ENCODE results near the gene ABCB11. TPM values are rescaled to one million over a fixed set of nuclear protein-coding genes. Genes with fewer than 3 reads are reported as not detected.

The ABCB11 gene
- total RNA-seq, 1 experiment from 2014 or later: 0.11 TPM

- ATAC-seq: no peak
- POLR2A ChIA-PET (ENCODE audit: unreplicated experiment): no interaction called here
Observed at GRCh38 chr2:169077674-169078240, 46.6 kb upstream of the ABCB11 start.

GRCh38 chr2:169073963-169074751 lies 43.0 kb upstream of the ABCB11 start:
- peak overlapping the region; percentile 87 for H3K27ac ChIP-seq (ENCODE audit: low read length)
- H3F3A ChIP-seq (ENCODE audit: low read length, unreplicated experiment): no peaks in the 10 kb centered on the region
- H3K4me3 ChIP-seq (ENCODE audit: low read length): no peak overlapping the region
- DNase-seq: peak; percentile 65
- ChIA-PET POLR2A (ENCODE audit: unreplicated experiment) (no interaction called here), CTCF (no interaction called here)
- peak; percentile 27; the same call in 1 of the 2 replicates for ATAC-seq
- no TSS peak for BruUV-seq (replicated peaks)
- no peak overlapping the region for H3K4me2 ChIP-seq (ENCODE audit: low read length)
- no peaks in the 10 kb centered on the region for H4K20me1 ChIP-seq (ENCODE audit: low read length)
- H3K36me3 ChIP-seq (ENCODE audit: low read depth, low read length): no peaks in the 10 kb centered on the region
- H3K9me2 ChIP-seq (replicated peaks; ENCODE audit: low read length): no peaks in the 10 kb centered on the region
- H3K9me3 ChIP-seq (ENCODE audit: low read length): 0 out of 2 replicates have a peak, but pooled peaks cover 5% of the 10 kb centered on the region
- H3K79me2 ChIP-seq (ENCODE audit: low read length): no peaks in the 10 kb centered on the region
- H3K4me1 ChIP-seq (ENCODE audit: insufficient read depth, low read length): peaks cover 31% of the 10 kb centered on the region
- 0 out of 2 replicates have a peak overlapping the region, but pooled peaks have one; percentile 8 for H2AFZ ChIP-seq (ENCODE audit: low read length)
- no peak for TF ChIP-seq EZH2 (IDR thresholded peaks at IDR 0.05; ENCODE audit: low read length, unreplicated experiment)
- no peak for TF ChIP-seq CTCF (conservative IDR thresholded peaks at IDR 0.05; ENCODE audit: low read depth, low read length)
- no peak for TF ChIP-seq EZH2phosphoT487 (IDR thresholded peaks at IDR 0.05; ENCODE audit: borderline replicate concordance, low read length)
- H3K27me3 ChIP-seq (ENCODE audit: low read length): no peaks in the 10 kb centered on the region
- H3K9ac ChIP-seq (ENCODE audit: low read length): peak overlapping the region; percentile 32; the same call in 1 of the 2 replicates
- intact Hi-C loops (cut with micrococcal nuclease): no loop called here

More at GRCh38 chr2:169077674-169078240, 46.6 kb upstream of the ABCB11 start:
- CTCF ChIA-PET: no interaction called here
- no peak overlapping the region for H3K4me2 ChIP-seq (ENCODE audit: low read length)
- H2AFZ ChIP-seq (ENCODE audit: low read length): 0 out of 2 replicates have a peak overlapping the region, but pooled peaks have one; percentile 40
- no peak overlapping the region for H3K4me3 ChIP-seq (ENCODE audit: low read length)
- no peaks in the 10 kb centered on the region for H3K27me3 ChIP-seq (ENCODE audit: low read length)
- 0 out of 2 replicates have a peak, but pooled peaks cover 5% of the 10 kb centered on the region for H3K9me3 ChIP-seq (ENCODE audit: low read length)
- TF ChIP-seq CTCF (conservative IDR thresholded peaks at IDR 0.05; ENCODE audit: low read depth, low read length) (no peak), EZH2 (IDR thresholded peaks at IDR 0.05; ENCODE audit: low read length, unreplicated experiment) (no peak), EZH2phosphoT487 (IDR thresholded peaks at IDR 0.05; ENCODE audit: borderline replicate concordance, low read length) (no peak)
- no peaks in the 10 kb centered on the region; the same call in 1 of the 2 replicates for H3K9me2 ChIP-seq (replicated peaks; ENCODE audit: low read length)
- H3K36me3 ChIP-seq (ENCODE audit: low read depth, low read length): no peaks in the 10 kb centered on the region
- H3K27ac ChIP-seq (ENCODE audit: low read length): no peak overlapping the region
- DNase-seq: no peak
- BruUV-seq (replicated peaks): no TSS peak
- H3K9ac ChIP-seq (ENCODE audit: low read length): no peak overlapping the region
- H3F3A ChIP-seq (ENCODE audit: low read length, unreplicated experiment): no peaks in the 10 kb centered on the region
- intact Hi-C loops (cut with micrococcal nuclease): no loop called here
- peaks cover 21% of the 10 kb centered on the region for H3K4me1 ChIP-seq (ENCODE audit: insufficient read depth, low read length)
- H4K20me1 ChIP-seq (ENCODE audit: low read length): no peaks in the 10 kb centered on the region
- no peaks in the 10 kb centered on the region for H3K79me2 ChIP-seq (ENCODE audit: low read length)
